Fibroblast of pulmonary artery (primary cell): Measurements from ENCODE around the gene RRP8.

Source experiments
- DNase-seq: peaks from one replicate; pipeline ENCODE4 v3.0.0-alpha.2; 2010; ENCODE audit warnings: low read depth
- H3K4me3 ChIP-seq: replicated peaks from 2 replicates; pipeline ENCODE4 v1.5.1; 2011; ENCODE audit warnings: low read depth, mild to moderate bottlenecking, control low read depth, low read length, moderate library complexity
- TF ChIP-seq, protein P1 (sequence below): IDR thresholded peaks from 2 replicates; pipeline ENCODE4 v1.5.1; 2011; ENCODE audit warnings: mild to moderate bottlenecking, control low read depth, low read length, inconsistent platforms; ENCODE audit errors: missing control alignments

The RRP8 gene

DNA sequence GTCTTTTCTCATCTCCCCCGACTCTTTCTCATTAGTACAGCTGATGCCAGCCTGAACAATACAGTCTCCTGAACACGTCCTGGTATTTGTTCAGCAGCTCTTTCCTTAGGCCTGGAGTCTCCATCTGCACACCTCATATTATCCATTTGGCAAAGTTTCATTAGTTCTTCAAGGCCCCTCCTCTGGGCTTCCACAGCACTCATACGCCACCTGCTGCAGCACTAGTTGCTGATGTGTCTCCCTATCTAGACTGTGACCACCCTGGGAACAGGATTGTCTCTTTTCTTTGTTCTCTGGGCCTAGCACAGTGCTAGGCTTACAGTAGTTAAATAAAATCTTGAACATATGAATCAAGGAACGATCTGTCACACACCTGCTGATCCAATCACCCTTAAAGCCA lies 35.0 kb upstream of the RRP8 start:
- no peak overlapping the region for H3K4me3 ChIP-seq
- TF ChIP-seq, protein P1, sequence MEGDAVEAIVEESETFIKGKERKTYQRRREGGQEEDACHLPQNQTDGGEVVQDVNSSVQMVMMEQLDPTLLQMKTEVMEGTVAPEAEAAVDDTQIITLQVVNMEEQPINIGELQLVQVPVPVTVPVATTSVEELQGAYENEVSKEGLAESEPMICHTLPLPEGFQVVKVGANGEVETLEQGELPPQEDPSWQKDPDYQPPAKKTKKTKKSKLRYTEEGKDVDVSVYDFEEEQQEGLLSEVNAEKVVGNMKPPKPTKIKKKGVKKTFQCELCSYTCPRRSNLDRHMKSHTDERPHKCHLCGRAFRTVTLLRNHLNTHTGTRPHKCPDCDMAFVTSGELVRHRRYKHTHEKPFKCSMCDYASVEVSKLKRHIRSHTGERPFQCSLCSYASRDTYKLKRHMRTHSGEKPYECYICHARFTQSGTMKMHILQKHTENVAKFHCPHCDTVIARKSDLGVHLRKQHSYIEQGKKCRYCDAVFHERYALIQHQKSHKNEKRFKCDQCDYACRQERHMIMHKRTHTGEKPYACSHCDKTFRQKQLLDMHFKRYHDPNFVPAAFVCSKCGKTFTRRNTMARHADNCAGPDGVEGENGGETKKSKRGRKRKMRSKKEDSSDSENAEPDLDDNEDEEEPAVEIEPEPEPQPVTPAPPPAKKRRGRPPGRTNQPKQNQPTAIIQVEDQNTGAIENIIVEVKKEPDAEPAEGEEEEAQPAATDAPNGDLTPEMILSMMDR: no peak
- DNase-seq: no peak

DNA sequence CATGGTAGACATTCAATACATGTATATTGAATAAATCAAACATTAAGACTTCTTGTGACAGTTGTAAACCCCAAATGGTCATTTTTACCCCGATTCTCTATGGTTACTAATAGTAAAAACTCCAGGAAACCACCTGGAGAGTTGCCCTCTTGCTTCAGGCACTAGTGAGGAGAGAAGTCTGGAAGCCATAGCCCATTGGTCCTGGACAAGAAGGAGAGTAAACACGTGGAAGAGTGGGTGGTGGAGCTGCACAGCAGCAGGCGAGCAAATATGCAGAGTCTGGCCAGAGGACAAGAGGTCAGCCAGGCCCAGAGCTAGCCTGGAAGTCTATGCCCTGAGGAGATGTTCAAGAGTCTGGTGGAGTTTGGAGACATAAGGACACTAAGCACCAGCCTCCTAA lies 34.5 kb upstream of the RRP8 start:
- peak; percentile 42 for DNase-seq
- H3K4me3 ChIP-seq: no peak overlapping the region

DNA sequence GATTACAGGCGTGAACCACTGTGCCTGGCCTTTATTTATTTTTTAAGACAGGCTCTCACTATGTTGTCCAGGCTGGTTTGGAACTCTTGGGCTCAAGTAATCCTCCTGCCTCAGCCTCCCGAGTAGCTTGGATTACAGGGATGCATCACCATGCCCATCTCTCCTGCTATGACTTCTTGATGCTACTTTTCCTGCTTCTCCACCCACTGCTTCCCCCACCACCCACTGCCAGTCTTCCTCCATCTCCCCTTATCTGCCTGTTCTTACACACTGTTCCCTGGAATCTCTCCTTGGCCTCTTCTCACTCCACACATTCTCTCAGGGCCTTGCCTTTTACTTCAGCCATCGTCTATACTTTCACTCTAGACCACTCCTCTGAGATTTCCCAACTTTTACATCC lies 33.1 kb upstream of the RRP8 start:
- no peak overlapping the region for H3K4me3 ChIP-seq
- TF ChIP-seq, protein P1: no peak
- no peak for DNase-seq

More for the DNA sequence above, 34.5 kb upstream of the RRP8 start:
- TF ChIP-seq, protein P1: no peak

DNA sequence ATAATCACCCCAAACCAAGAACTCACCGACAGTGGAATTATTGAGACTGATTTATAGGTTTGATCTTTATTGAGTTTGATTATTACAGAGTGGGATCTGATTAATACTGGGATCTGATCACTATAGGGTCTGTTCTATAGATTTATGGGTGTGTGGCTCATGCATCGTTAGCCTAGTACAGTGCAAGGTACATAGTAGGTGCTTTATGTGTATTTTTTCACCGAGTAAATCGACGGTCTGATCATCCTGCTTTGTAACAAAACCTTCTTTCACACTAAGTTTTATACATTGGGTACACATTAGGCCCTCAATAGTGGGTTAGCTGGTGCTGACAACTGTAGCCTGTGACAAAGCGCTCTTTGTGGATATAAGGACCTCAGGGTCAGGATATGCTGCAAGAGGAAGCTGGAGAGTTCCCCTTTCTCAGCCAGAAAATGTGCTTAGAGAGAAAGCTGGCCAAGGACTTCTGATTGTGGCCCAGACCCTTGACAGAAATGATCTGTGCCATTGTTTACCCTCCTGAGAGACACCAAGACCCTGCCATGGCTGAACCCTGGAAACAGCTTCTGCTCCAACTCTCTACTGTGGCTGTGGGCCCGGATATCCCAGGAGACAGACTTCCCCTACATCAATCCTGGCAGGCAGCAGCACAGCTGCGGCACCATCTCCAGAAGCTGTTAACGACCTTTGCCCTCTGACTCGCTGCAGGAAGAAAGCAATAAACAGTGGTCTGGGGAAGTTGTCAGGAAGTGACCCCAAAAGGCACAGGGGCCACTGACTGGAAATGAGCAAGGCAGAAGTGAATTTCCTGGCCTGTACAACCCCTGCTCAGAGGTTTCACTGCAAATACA lies 31.9 kb upstream of the RRP8 start:
- TF ChIP-seq, protein P1: no peak
- DNase-seq: peak; percentile 67
- H3K4me3 ChIP-seq: no peak overlapping the region

DNA sequence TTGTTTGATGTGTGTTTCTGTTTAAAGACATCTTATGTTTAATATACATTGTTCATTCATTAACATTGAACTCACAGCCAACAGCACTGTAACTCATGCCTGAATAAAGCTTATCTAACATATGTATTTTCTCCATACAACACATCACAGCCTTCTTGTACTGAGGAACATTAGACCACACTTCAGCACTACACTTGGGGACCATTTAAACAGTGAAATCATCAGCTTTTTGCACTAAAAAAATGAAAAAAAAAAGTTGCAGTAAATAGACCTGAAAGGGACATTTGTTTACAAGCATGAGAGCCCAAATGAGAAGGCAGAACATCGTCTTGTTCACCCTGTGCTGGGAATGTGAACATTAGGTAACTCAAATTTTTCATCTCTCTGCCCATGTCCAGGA lies 31.1 kb upstream of the RRP8 start:
- TF ChIP-seq, protein P1: no peak
- no peak for DNase-seq
- no peak overlapping the region for H3K4me3 ChIP-seq

DNA sequence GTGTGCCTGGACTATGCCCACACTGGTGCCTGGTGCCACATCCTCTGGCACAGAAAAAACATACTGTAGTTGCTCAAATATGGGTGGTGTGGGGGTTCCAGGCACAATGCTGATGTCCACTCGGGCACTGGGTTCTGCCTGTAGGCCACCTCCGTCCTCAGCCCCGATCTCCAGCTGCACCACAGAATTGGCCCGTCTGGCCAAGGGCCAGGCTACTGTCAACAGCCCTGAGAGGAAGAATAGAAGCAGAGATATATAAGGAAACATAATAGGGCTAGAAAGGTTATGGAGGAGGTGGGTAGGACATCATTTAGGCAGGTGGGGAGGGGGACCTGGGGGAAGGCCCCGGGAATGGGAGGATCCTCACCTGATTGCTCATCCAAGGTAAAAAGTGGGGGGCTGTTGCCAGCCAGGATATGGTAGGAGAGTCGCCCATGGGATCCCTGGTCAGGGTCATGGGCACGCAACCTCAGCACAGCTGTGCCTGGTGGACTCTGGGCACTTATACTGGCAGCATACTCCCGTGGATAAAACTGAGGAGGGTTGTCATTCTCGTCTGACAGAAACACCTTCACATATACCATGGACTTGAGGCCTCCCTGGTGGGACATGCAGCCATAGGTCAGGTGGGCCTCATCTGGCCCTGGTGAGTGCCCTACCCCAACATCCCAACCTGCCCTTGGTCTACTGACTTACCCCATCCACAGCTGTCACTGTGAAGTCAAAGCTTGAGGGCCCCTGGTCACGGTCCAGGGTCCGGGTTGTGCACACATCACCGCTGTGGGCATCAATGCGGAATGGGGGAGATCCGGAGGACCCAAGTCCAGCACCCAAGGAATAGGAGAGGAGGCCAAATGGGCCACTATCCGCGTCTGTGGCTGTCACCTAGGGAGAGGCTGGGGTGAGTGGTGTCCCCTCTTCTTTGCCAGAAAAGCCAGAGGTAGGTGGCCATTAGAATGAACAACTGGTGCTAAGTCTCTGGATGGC lies 30.3 kb upstream of the RRP8 start:
- DNase-seq: no peak
- TF ChIP-seq, protein P1: no peak
- no peak overlapping the region for H3K4me3 ChIP-seq
